Stimulated activated CD8-positive, alpha-beta memory T cell treated with anti-CD3 and anti-CD28 coated beads, Interleukin-15, amount 100 ng/mL, for 4 hours (primary cell): Measurements from ENCODE around the gene SWI5.
A peak's percentile ranks its signal among the peaks of the same experiment; 100 is the strongest.

Experiments
- DNase-seq, 2 donors: peaks; one replicate each; pipeline ENCODE4 v3.0.0-alpha.2; 2020; ENCODE audit warnings: low read depth in 2 of 2

Gene SWI5

DNA sequence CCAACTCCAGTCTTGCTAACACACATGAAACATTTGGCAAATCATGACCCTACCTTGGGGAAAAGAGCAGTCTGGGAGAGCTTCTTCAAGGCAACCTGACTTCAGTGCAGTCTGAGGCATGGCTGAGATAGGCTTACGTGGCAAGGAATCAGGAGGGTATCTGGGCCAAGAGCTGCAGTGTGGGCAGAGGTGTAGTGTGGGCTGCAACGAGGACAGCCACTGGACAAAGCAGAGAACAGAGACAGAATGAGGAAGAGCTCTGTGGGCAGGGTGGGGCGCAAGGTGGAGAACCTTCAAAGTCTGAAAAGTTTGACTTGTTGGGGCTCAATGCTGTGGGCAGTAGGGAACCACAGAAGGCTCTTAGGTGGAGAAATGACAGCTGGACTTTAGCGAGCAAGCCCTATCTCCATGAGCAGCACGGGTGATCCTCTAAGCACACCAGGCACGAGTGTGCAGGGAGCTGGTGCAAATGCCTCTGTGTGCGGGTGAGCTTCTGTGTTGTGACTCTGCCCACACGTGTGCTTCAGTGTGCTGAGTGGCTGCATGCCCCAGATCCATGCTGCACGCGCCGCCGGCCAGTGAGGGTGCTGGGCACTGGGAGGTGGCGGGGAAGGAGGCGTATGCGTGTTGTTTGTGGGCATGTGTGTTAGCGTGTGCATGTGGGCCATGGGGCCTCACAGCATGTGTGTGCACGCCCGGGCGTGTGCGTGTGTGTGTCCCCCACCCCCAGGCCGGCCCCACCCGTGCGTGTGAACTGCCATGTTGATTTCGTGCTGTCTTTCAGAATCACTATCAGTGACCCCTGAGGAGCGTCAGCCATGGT lies 23.5 kb upstream of the SWI5 start:
- DNase-seq: no peak

- no peak for DNase-seq
Observed at GRCh38 chr9:128253140-128253990, 22.7 kb upstream of the SWI5 start.

DNA sequence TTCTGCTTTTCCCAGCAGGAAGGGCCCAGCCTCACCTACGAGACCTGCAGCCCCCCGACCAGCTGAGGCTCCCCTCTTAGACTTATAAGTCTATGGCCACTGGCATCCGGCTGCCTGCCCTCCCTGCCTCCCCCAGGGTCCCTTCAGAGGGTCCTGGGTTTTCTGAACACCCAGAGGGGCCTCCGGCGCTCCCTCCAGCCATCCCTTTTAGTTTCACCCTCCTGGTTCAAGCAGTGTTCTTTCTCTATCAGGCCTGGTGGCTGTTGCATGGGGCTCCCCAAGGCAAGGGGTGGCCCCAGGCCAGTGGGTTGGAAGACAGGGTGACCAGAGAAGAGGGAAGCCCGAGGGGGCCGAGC lies 22.1 kb upstream of the SWI5 start:
- DNase-seq: no peak

DNA sequence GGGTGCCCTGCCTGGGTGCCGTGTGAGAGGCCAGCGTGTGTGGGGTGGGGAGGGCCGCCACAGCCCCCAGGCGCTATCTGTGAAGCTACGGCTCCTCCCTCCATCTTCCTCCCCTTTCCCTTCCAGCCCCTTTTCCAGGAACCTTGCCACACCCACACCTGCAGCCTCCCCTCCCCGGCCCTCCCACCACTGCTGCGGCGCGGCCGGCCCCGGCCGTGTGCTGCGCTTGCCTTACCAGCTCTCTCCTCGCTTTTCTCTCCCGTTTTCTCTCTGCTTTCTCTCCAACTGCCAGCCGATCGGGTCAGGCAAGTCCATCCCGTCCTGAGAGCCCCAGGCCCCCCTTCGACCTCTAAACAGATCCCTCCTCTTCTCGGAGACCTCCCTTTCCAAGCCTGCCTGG lies 21.7 kb upstream of the SWI5 start:
- DNase-seq: no peak

GRCh38 chr9:128254855-128255759 lies 21.0 kb upstream of the SWI5 start:
- DNase-seq: peak; percentile 16 to 18

- no peak for DNase-seq
Observed at GRCh38 chr9:128257086-128257825, 18.8 kb upstream of the SWI5 start.

GRCh38 chr9:128257907-128258306 lies 18.2 kb upstream of the SWI5 start:
- no peak for DNase-seq

- no peak for DNase-seq
Observed at GRCh38 chr9:128258326-128258725, 17.8 kb upstream of the SWI5 start.

DNA sequence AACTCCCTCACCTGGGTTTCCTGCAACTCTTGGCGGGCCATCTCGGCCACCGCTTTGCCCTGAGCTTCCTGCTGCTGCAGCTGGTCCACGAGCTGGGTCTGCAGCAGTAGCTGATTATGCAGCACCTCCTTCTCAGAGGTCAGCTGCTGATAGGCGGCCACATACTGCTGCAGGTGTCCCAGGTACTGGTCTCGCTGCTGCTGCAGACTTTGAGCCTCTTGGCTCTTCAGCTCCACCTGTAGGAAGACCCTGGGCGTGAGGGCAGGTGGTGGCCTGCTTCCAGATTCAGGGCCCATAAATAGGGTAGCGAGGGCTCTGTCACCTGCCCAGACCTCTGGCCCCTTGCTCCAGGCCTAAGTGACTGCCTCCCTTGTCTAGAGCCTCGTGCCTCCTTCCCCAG lies 16.9 kb upstream of the SWI5 start:
- DNase-seq: no peak

DNA sequence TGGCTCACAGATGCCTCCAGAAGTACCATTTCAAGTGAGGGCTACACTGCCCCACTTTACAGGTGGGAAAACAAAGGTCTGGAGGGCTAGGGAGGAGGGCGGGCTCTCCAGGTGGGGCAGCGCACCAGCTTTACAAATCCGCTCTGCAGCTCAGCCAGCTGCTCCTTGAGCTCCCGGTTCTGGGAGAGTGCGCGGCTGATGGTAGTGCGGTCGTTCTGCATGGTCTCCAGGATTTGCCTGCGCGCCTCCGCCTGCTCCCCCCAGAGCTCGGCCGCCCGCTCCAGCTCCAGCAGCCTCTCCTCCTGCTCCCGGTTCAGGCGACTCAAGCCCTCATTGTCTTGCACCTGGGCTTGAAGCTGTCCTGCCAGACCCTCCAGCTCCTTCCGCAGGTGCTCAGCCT lies 15.7 kb upstream of the SWI5 start:
- DNase-seq: no peak

DNA sequence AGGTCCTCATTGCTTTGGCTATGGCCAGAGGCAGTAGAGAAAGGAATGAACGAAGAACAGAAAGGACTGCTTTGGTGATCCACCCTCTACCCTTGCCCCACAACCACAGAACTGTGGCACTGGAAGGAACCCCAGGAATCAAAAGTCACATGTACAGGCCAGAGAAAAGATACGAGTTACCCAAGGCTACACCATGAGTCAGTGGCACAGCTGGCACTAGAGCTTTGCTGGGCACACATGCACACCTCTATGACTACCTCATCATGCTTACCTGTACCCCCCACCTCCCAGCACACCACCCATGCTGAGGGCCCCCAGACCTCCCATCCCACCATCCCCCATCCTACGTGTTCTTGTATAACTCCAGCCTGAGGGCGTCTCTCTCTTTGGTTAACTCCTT lies 13.4 kb upstream of the SWI5 start:
- no peak for DNase-seq

GRCh38 chr9:128265348-128265847 lies 10.7 kb upstream of the SWI5 start:
- no peak for DNase-seq

GRCh38 chr9:128266868-128267590 lies 9.0 kb upstream of the SWI5 start:
- DNase-seq: no peak

DNA sequence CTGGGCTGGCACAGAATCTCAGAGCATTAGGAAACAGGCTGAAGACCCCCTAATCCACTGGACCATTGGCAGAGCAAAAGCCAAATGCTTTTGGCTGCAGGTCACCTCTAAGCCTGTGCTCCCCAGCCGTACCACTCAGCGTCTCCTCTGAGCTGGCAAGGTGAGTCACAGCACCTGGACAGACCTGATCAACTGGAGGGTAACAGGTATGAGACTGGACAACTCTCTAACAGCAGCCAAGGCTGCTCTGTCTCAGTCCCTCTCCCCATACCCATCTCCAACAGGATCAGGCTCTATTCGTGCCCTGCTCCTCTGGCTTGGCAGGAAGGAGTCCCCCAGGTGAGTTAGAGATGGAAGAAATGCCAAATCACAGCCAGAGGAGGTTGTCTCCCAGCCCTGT lies 5.0 kb upstream of the SWI5 start:
- no peak for DNase-seq

DNA sequence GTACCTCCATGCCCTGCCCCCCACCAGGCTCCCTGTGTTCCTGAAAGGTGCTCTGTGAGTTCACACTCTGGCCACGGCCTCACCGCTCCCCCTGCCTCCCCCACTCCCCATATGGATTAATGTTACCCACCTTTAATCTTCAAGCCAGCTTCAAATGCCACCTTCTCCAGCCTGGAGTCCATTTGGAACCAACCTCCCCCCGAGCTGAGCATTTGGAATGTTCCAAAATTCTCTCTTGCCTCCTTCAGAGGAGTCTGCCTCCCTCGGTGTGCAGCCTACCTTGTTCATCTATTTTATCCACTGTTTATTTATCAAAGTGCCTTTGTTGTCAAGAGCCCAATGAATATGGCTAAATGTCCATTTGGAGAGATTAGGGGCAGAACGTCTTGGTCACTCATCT lies 4.6 kb upstream of the SWI5 start:
- DNase-seq: no peak

DNA sequence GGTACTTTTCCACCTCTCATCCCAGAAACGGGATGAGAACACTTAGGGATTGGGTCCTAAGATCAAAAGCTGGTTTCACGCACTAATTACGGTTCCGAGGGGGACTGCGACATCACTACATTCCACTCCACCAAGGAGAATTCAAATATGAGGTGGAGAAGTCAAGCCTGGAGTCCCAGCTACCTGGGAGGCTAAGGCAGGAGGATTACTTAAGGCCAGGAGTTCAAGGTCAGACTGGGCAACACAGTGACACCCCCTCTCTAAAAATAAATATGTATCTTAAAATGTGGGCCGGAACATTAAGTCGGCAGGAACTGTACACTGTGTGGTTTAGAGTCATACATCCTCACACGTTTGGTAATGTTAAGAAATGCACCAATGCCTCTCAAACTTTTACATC lies 1.8 kb upstream of the SWI5 start:
- DNase-seq: no peak

GRCh38 chr9:128275198-128276007 lies 673 bp upstream of the SWI5 start, which contains the start of gene GOLGA2:
Gene GOLGA2 (minus strand): TSS chr9:128276007. CDS start chr9:128275976, 31 bp downstream.
- no peak for DNase-seq

GRCh38 chr9:128276574-128277270 lies 646 bp downstream of the SWI5 start:
- DNase-seq: no peak
